HG03565 (cell line): ENCODE results near the gene PIGH.

Experiments used
- ATAC-seq: cut with Tn5 transposase; IDR thresholded peaks from one replicate; pipeline ENCODE4 v1.9.1; 2021; ENCODE audit warnings: mild to moderate bottlenecking, moderate library complexity; ENCODE audit not compliant: unreplicated experiment

Gene PIGH

GRCh38 chr14:67575684-67576083 lies 24.4 kb downstream of the PIGH start:
- no peak for ATAC-seq

GRCh38 chr14:67574806-67575205 lies 25.3 kb downstream of the PIGH start:
- ATAC-seq: no peak

GRCh38 chr14:67574156-67574555 lies 25.9 kb downstream of the PIGH start:
- no peak for ATAC-seq

- ATAC-seq: no peak
Measured at GRCh38 chr14:67573228-67574010, 26.6 kb downstream of the PIGH start.

GRCh38 chr14:67572608-67573007 lies 27.5 kb downstream of the PIGH start:
- no peak for ATAC-seq

- ATAC-seq: no peak
Measured at GRCh38 chr14:67571991-67572323, 28.1 kb downstream of the PIGH start.

GRCh38 chr14:67571275-67571990 lies 28.6 kb downstream of the PIGH start:
- no peak for ATAC-seq

- ATAC-seq: no peak
Measured at GRCh38 chr14:67570453-67570852, 29.6 kb downstream of the PIGH start.

- ATAC-seq: no peak
Measured at GRCh38 chr14:67569651-67570290, 30.3 kb downstream of the PIGH start.

GRCh38 chr14:67569011-67569650 lies 30.9 kb downstream of the PIGH start:
- ATAC-seq: no peak

GRCh38 chr14:67567654-67568053 lies 32.4 kb downstream of the PIGH start:
- ATAC-seq: no peak

GRCh38 chr14:67566908-67567307 lies 33.2 kb downstream of the PIGH start:
- ATAC-seq: no peak

GRCh38 chr14:67564236-67564635 lies 35.8 kb downstream of the PIGH start:
- no peak for ATAC-seq

- no peak for ATAC-seq
Measured at GRCh38 chr14:67562776-67563150, 37.3 kb downstream of the PIGH start.

- ATAC-seq: no peak
Measured at GRCh38 chr14:67562025-67562775, 37.9 kb downstream of the PIGH start.

GRCh38 chr14:67559639-67560038 lies 40.4 kb downstream of the PIGH start:
- no peak for ATAC-seq

- no peak for ATAC-seq
Measured at GRCh38 chr14:67557656-67558055, 42.4 kb downstream of the PIGH start.

- no peak for ATAC-seq
Measured at GRCh38 chr14:67557118-67557517, 43.0 kb downstream of the PIGH start.

- ATAC-seq: no peak
Measured at GRCh38 chr14:67556671-67557070, 43.4 kb downstream of the PIGH start.

GRCh38 chr14:67555518-67556090 lies 44.5 kb downstream of the PIGH start:
- no peak for ATAC-seq

- ATAC-seq: no peak
Measured at GRCh38 chr14:67554341-67554740, 45.7 kb downstream of the PIGH start.
